Measurements from ENCODE around the gene HOXB2.

The HOXB2 gene

GRCh38 chr17:48565022-48565554 lies 20.2 kb upstream of the HOXB2 start:
- DNase-seq = no peak

DNA sequence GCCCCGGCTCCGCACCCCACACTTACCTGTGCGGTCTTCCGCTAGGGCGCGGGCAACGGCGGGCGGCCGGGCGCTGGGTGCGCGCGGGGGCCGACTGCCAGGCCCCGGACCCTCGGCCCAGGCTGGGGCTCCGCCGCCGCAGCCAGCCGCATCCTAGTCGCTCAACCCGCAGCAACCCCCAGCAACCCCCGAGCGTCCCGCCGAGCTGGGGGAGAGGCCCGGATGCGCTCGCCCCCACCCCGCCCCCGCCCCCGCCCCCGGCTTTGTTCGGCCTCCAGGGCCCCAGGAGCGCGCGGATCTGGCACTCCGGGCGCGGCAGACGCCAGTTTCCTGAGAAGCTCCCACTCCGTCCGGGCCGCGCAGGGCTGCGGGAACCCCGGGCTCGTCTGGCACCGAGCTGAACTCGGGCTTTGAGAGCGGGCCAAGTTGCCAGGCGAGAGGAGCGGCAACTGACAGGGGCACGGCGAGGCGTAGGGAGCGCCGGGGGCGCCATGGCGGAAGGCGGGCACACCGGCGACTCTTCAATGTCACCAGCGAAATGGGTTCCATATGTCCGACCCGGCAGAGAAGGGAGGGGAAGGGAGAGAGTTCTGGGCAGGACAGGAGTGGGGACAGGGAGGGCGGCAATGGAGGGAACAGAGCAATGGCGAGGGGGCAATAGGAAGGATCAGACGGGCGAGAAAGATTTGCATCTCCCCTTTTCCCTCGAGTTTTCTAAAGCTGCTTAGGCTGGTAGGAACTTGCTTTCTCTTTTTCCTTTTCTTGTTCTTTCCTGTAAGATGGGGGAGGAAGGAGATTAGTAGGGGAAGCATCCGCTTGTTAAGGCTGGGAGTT lies 19.5 kb upstream of the HOXB2 start:
- DNase-seq = no peak

- no peak for DNase-seq
Observed at GRCh38 chr17:48563867-48564187, 18.9 kb upstream of the HOXB2 start.

- DNase-seq = peak; percentile 78
Observed at GRCh38 chr17:48563385-48563838, 18.5 kb upstream of the HOXB2 start.

GRCh38 chr17:48562934-48563333 lies 18.0 kb upstream of the HOXB2 start:
- no peak for DNase-seq

- peak; percentile 61 for DNase-seq
Observed at GRCh38 chr17:48561884-48562810, 17.2 kb upstream of the HOXB2 start.

- DNase-seq = no peak
Observed at GRCh38 chr17:48559840-48560817, 15.2 kb upstream of the HOXB2 start.

- DNase-seq = no peak
Observed at GRCh38 chr17:48559122-48559839, 14.4 kb upstream of the HOXB2 start.

DNA sequence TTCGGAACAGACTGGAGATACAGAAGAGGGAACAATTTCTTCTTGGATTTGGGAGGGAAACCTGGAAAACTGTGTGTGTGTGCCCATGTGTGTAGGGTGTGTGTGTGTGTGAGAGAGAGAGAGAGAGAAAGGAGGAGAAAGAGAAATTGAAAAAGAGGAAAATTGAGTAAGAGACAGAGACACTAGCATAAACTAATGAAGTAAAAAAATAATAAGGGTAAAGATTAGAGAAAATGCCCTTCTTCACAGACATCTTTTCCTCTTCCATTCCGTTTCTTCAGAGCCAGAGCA lies 13.9 kb upstream of the HOXB2 start:
- DNase-seq = no peak

GRCh38 chr17:48558057-48558830 lies 13.3 kb upstream of the HOXB2 start:
- no peak for DNase-seq

- DNase-seq = peak; percentile 64
Observed at GRCh38 chr17:48556576-48557401, 11.9 kb upstream of the HOXB2 start.

- peak; percentile 64 for DNase-seq
Observed at GRCh38 chr17:48556229-48556575, 11.3 kb upstream of the HOXB2 start.

DNA sequence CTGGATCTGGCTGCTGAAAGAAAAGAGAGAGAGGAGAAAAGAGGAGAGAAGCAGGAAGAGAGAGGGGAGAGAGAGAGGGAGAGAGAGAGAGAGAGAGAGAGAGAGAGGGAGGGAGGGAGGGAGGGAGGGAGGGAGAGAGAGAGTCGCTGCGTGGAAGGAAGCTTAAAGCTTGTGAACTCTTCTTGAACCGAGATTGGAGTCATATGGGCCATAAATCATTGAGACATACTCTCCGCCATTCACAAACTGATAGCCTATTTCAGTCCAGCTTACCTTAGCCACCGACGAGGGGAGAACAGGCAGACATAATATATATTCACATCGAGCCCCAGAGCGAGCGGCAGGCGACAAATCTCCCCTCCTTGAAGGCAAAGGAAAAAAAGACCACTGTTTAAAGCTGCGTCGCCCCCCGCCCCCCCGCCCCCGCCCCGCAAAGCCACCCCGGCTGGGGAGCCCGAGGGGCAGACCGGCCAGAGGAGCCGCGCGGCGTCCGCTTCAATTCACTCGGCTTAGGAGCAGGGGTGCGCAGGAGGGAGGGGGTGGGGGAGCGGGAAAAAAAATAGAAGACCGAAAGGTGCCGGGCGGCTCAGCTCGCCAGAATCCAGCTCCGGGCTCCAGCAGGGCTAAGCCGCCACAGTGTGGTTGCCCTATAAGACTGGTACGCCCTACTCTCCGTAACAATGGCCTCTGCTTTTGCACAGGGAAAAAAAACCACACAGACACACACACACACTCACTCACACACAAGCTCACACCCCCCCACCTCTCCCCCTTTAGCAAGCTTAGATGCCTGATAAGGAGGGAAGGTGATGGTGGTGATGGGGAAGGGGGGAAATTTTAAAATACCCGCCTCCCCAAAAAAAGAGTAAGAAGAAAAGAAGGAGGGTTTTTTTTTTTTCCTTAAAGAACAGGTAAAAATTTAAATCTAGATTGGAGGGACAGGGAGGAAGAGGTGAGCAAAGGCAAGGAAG lies 10.6 kb upstream of the HOXB2 start:
- peak; percentile 95 for DNase-seq

- peak; percentile 76 for DNase-seq
Observed at GRCh38 chr17:48554412-48555257, 9.7 kb upstream of the HOXB2 start.

- peak; percentile 48 for DNase-seq
Observed at GRCh38 chr17:48553826-48554225, 8.9 kb upstream of the HOXB2 start.

DNA sequence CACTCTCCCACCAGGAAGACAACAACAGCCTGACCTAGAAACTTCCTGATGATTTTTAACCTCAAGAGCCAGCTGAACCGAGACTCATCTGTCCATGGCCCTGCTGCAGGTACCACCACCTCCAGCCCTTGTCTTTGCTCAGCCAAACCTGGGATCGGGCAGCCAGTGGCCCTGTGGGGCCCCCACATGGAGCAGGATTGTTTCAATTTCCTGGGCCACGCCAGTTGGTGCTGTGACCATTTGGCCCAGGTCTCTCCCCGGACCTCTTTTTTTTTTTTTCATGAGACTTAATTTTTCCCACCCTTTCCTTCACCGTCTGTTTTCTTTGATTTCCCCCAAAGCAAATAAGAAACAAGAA lies 8.3 kb upstream of the HOXB2 start:
- peak; percentile 59 for DNase-seq

DNA sequence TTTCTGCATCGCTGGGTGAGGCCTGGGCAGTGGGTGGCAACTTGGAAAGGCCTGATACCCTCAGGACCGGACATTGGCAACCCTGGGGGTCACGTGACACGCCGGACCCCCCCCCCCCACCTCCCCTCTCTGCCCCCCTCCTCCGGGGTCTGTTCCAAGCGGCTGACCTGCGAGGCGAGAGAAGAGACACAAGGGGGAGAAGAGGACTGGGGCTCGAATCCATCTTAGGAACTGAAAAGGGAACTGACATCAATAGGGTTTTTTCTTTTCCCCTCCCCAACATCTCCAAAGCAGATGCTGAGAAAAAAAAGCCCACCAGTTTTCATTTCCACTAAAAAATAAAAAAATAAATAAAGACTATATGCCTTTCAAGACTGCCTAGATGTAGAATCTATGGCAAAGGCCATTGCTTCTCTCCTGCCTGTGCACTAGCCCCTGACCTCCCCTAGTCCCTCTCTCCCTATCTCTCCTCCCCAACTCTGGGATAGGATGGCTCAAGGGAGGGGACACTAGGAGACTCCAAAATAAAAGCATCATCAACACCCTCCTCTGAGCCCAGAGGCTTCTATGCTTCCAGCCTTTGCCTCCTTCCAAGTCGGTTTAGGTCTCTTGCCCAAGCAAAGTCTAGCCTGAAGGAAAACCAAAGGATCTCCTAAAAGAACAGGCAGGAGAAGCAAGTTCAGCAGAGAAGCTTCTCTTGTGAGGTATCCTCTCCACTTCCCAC lies 7.7 kb upstream of the HOXB2 start:
- DNase-seq = no peak

Data from NCI-H69 (cell line).